Stimulated activated naive CD8-positive, alpha-beta T cell treated with anti-CD3 and anti-CD28 coated beads, Interleukin-15, Interleukin-2, amounts not matched to agents 100 ng/mL and 50 ng/mL, for 24 hours (primary cell): ENCODE results near the gene STYXL2.

Experiments used
- H3K27ac Mint-ChIP-seq: one replicate; pipeline ENCODE4 v1.8.0; 2021; ENCODE audit warnings: mild to moderate bottlenecking, mixed read lengths
- H3K27me3 Mint-ChIP-seq: one replicate; pipeline ENCODE4 v1.8.0; 2021; ENCODE audit warnings: mixed read lengths
- H3K36me3 Mint-ChIP-seq: one replicate; pipeline ENCODE4 v1.8.0; 2021; ENCODE audit warnings: low read depth, mixed read lengths
- H3K4me1 Mint-ChIP-seq: one replicate; pipeline ENCODE4 v1.8.0; 2021; ENCODE audit warnings: low read depth, mixed read lengths
- H3K4me3 Mint-ChIP-seq: one replicate; pipeline ENCODE4 v1.8.0; 2021; ENCODE audit warnings: mild to moderate bottlenecking, mixed read lengths
- H3K9me3 Mint-ChIP-seq: one replicate; pipeline ENCODE4 v1.8.0; 2021; ENCODE audit warnings: mixed read lengths

Gene STYXL2

DNA sequence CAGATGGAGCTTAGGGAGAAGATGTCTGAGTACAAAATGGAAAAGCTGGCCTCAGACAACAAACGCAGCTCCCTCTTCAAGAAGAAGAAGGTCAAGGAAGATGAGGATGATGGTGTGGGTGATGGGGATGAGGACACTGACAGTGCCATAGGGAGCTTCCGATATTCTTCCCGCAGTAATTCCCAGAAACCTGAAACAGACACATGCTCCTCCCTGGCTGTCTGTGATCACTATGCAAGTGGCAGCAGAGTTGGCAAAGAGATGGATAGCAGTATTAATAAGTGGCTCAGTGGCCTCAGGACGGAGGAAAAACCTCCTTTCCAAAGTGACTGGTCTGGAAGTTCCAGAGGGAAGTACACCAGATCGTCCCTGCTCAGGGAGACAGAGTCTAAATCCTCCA is 33.8 kb downstream of the STYXL2 start:
- Mint-ChIP-seq H3K27me3 (peaks cover 15% of the 10 kb centered on the region), H3K9me3 (no peaks in the 10 kb centered on the region), H3K36me3 (no peaks in the 10 kb centered on the region), H3K27ac (no peak overlapping the region), H3K4me3 (no peak overlapping the region), H3K4me1 (no peaks in the 10 kb centered on the region)

DNA sequence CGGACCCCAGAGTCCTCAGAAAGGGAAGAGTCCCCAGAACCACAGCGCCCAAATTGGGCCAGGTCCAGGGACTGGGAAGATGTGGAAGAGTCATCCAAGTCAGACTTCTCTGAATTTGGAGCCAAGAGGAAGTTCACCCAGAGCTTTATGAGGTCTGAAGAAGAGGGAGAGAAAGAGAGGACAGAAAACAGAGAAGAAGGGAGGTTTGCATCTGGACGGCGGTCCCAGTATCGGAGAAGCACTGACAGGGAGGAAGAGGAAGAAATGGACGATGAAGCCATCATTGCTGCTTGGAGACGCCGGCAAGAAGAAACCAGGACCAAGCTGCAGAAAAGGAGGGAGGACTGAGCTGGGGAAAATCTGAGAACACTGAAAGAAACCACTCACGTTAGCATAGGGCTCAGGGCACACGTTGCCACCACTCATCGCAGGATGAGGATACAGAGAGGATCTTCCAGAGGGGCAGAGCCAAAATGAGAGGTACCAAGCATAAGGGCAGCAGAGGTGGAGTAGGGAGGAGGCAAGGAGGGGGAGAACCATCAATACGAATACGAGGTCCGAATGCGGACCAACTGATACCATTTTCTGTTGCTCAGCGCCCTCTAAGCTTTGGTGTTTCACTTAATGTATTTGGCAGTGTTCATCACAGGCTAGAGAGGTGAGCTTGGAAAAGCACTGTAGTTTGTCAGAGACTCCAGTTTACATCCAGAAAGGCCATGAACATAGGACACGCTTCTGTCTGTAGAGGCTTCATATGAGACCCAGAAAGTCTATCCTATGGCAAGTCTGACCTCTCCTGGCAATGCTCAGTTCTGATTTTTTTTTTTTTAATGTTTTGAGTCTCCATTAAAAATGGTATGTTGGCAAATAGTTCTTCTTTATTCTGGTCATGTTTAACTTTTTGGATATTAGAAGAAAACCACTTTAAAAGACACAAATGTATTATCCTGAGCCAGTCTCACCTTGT is 34.7 kb downstream of the STYXL2 start:
- no peaks in the 10 kb centered on the region for H3K9me3 Mint-ChIP-seq
- H3K27ac Mint-ChIP-seq, result no peak overlapping the region
- H3K4me3 Mint-ChIP-seq, result no peak overlapping the region
- H3K27me3 Mint-ChIP-seq, result peaks cover 15% of the 10 kb centered on the region
- no peaks in the 10 kb centered on the region for H3K4me1 Mint-ChIP-seq
- no peaks in the 10 kb centered on the region for H3K36me3 Mint-ChIP-seq

DNA sequence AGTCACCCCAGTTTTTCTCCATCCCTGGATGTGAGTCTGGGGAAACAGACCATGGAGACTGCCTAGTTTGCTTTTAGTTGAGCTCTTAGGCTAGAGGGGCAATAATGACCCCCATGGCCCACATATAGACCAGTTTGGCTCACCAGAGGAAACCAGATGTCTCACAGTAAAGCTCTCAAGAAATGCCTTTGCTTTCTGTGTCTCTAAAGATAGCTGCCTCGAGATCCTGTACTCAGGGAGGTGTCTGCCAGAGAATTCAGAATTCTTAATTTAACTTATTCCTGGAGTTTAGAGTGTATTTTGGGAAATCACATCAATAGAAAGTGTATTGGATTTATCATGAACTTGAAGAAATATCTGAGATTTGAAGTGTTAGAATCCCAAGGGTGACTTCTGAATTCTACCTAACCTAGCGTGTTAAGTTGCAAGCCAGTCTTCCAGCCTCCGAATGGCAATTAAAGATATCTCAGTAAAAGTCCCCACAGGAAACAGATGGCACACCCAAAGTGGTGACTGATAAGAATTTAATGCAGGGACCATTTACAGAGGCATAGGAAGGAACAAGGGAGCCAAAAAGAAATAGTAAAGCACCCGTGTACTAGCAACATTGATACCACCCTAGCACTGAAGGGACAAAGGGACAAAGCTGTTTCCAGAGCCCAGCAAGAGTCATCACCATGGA is 37.1 kb downstream of the STYXL2 start:
- H3K4me1 Mint-ChIP-seq, result no peaks in the 10 kb centered on the region
- H3K9me3 Mint-ChIP-seq, result no peaks in the 10 kb centered on the region
- H3K4me3 Mint-ChIP-seq, result no peak overlapping the region
- no peaks in the 10 kb centered on the region for H3K36me3 Mint-ChIP-seq
- H3K27ac Mint-ChIP-seq, result no peak overlapping the region
- H3K27me3 Mint-ChIP-seq, result peaks cover 15% of the 10 kb centered on the region

- no peak overlapping the region for H3K27ac Mint-ChIP-seq
- no peaks in the 10 kb centered on the region for H3K36me3 Mint-ChIP-seq
- H3K27me3 Mint-ChIP-seq, result peaks cover 17% of the 10 kb centered on the region
- H3K9me3 Mint-ChIP-seq, result no peaks in the 10 kb centered on the region
- no peaks in the 10 kb centered on the region for H3K4me1 Mint-ChIP-seq
- no peak overlapping the region for H3K4me3 Mint-ChIP-seq
Observed at GRCh38 chr1:167132301-167133010, 38.6 kb downstream of the STYXL2 start.

GRCh38 chr1:167135281-167135840 is 41.5 kb downstream of the STYXL2 start:
- H3K27me3 Mint-ChIP-seq, result peaks cover 11% of the 10 kb centered on the region
- H3K4me3 Mint-ChIP-seq, result no peak overlapping the region
- no peaks in the 10 kb centered on the region for H3K4me1 Mint-ChIP-seq
- no peaks in the 10 kb centered on the region for H3K9me3 Mint-ChIP-seq
- H3K36me3 Mint-ChIP-seq, result no peaks in the 10 kb centered on the region
- no peak overlapping the region for H3K27ac Mint-ChIP-seq

DNA sequence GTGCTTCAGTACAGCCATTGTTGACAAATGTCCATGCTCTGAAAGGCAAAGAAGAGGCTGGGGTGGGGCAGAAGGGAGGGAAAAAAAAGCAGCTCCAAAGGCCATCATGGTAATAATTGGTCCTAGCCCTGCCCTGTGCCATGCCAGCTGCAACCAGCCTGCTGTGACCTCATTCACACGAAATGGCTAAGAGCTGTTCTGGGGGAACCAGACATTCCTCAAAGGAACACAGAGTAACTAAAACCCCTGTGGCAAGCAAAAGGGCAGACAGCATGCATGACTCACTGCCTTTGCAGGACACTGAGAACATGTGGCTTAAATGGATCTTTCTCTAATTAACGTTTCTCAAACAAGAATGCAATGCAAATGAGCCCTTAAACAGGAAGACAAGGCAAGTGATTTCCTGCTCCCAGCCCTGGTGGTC is 42.3 kb downstream of the STYXL2 start:
- Mint-ChIP-seq H3K27ac (no peak overlapping the region), H3K27me3 (peaks cover 10% of the 10 kb centered on the region), H3K36me3 (no peaks in the 10 kb centered on the region), H3K4me1 (no peaks in the 10 kb centered on the region), H3K9me3 (no peaks in the 10 kb centered on the region), H3K4me3 (no peak overlapping the region)

- Mint-ChIP-seq H3K4me1 (no peaks in the 10 kb centered on the region), H3K9me3 (no peaks in the 10 kb centered on the region), H3K4me3 (no peak overlapping the region), H3K27ac (no peak overlapping the region), H3K36me3 (no peaks in the 10 kb centered on the region), H3K27me3 (peaks cover 5% of the 10 kb centered on the region)
Observed at GRCh38 chr1:167136806-167137205, 42.9 kb downstream of the STYXL2 start.

GRCh38 chr1:167137332-167137781 is 43.5 kb downstream of the STYXL2 start:
- Mint-ChIP-seq H3K36me3 (no peaks in the 10 kb centered on the region), H3K4me3 (no peak overlapping the region), H3K27me3 (peaks cover 5% of the 10 kb centered on the region), H3K9me3 (no peaks in the 10 kb centered on the region), H3K27ac (no peak overlapping the region), H3K4me1 (no peaks in the 10 kb centered on the region)

GRCh38 chr1:167137793-167138510 is 44.1 kb downstream of the STYXL2 start:
- no peaks in the 10 kb centered on the region for H3K9me3 Mint-ChIP-seq
- H3K36me3 Mint-ChIP-seq, result no peaks in the 10 kb centered on the region
- no peak overlapping the region for H3K27ac Mint-ChIP-seq
- H3K27me3 Mint-ChIP-seq, result peaks cover 5% of the 10 kb centered on the region
- no peaks in the 10 kb centered on the region for H3K4me1 Mint-ChIP-seq
- no peak overlapping the region for H3K4me3 Mint-ChIP-seq

DNA sequence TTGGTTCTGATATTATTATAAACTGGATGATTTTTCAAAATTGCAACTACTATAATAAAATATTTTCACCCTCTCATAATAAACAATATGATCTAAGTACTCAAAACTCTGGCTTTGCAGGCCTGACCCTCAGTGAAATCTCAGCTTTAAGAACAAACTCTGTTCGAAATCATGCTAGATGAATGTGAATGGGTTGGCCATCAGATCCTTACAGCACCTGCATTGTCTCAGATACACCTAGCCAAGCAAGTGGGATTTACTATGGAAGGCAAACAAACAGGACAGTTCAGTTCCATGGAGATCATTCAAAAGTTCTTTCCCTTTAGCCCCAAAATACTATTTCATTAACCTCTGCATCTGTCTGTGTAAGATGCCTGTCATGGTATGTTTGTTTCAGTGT is 44.8 kb downstream of the STYXL2 start:
- Mint-ChIP-seq H3K36me3 (no peaks in the 10 kb centered on the region), H3K27me3 (peaks cover 8% of the 10 kb centered on the region), H3K4me3 (no peak overlapping the region), H3K9me3 (no peaks in the 10 kb centered on the region), H3K4me1 (no peaks in the 10 kb centered on the region), H3K27ac (no peak overlapping the region)

DNA sequence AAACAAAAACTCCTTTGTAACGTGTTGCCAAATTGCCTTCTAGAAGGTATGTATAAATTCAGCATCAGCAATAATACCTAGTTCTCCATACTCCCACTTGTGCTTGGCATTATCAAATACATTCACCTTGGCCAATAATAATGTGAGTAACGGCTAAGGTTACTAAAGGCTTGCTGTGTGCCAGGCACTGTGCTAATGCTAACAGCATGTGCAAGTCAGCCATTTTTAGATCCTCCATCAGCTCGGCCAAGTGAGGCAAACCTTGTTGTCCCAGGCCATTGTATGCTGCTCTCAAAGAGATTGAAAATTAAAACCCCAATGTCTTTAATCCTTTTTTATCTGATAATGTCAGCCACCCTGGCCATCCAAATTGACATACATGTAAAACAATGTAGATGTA is 48.1 kb downstream of the STYXL2 start:
- H3K27me3 Mint-ChIP-seq, result peaks cover 25% of the 10 kb centered on the region
- H3K9me3 Mint-ChIP-seq, result no peaks in the 10 kb centered on the region
- no peaks in the 10 kb centered on the region for H3K36me3 Mint-ChIP-seq
- no peak overlapping the region for H3K4me3 Mint-ChIP-seq
- H3K4me1 Mint-ChIP-seq, result no peaks in the 10 kb centered on the region
- H3K27ac Mint-ChIP-seq, result no peak overlapping the region
